CD14-positive monocyte (primary cell): ENCODE results near the gene KIDINS220. TPM values are rescaled to one million over a fixed set of nuclear protein-coding genes. Genes with fewer than 3 reads are reported as not detected.

Source experiments
- DNase-seq, 3 donors: peaks; one replicate each; pipeline ENCODE4 v3.0.0-alpha.2; 2011 to 2022
- H2AFZ ChIP-seq: 2 replicates; pipeline ENCODE4 v1.6.0; 2012; ENCODE audit warnings: mild to moderate bottlenecking, low read depth, low read length, inconsistent platforms; ENCODE audit not compliant: insufficient read depth, poor library complexity, severe bottlenecking
- H3K27ac ChIP-seq, 2 donors: 1 replicate in 1 of 2; 2 replicates in 1 of 2; pipeline ENCODE4 v1.5.1; 2012 to 2013; ENCODE audit warnings: low read length in 2 of 2, control low read depth in 1 of 2, inconsistent platforms in 1 of 2, low read depth in 1 of 2, mild to moderate bottlenecking in 1 of 2
- H3K27me3 ChIP-seq, 2 donors: one replicate each; pipeline versions ENCODE4 v1.6.0 to v1.6.1; 2011 to 2013; ENCODE audit warnings: low read length in 2 of 2; ENCODE audit not compliant: control insufficient read depth in 2 of 2, insufficient read depth in 2 of 2
- H3K36me3 ChIP-seq, 2 donors: replicated peaks in 1 of 2; 1 replicate in 1 of 2; 2 replicates in 1 of 2; pipeline versions ENCODE4 v1.5.1 to v1.6.1; 2012 to 2013; ENCODE audit warnings: low read length in 2 of 2, control low read depth in 1 of 2, inconsistent platforms in 1 of 2, mild to moderate bottlenecking in 1 of 2; ENCODE audit not compliant: insufficient read depth in 2 of 2, control insufficient read depth in 1 of 2
- H3K4me1 ChIP-seq, 2 donors: 1 replicate in 1 of 2; 2 replicates in 1 of 2; pipeline versions ENCODE4 v1.5.1 to v1.6.1; 2012 to 2013; ENCODE audit warnings: low read length in 2 of 2, control low read depth in 1 of 2, inconsistent platforms in 1 of 2, mild to moderate bottlenecking in 1 of 2, moderate library complexity in 1 of 2; ENCODE audit not compliant: insufficient read depth in 2 of 2, control insufficient read depth in 1 of 2
- H3K4me2 ChIP-seq: replicated peaks from 2 replicates; pipeline ENCODE3; 2012; ENCODE audit warnings: low read length, moderate library complexity, mild to moderate bottlenecking; ENCODE audit not compliant: poor library complexity, severe bottlenecking; ENCODE audit errors: extremely low read depth
- H3K4me3 ChIP-seq, 3 experiments: fragments of 200-600 bp in 1 of 3; sonication (generic) in 1 of 3; replicated peaks in 1 of 3; 1 replicate in 2 of 3; 2 replicates in 1 of 3; pipeline ENCODE4 v1.5.1; 2011 to 2013; ENCODE audit warnings: low read length in 3 of 3, mild to moderate bottlenecking in 3 of 3, control low read depth in 2 of 3, low read depth in 2 of 3, inconsistent platforms in 1 of 3, moderate library complexity in 1 of 3
- H3K79me2 ChIP-seq: 2 replicates; pipeline ENCODE4 v1.6.0; 2012; ENCODE audit warnings: mild to moderate bottlenecking, control low read depth, inconsistent platforms, low read length, moderate library complexity; ENCODE audit not compliant: insufficient read depth
- H3K9ac ChIP-seq: 2 replicates; pipeline ENCODE4 v1.6.0; 2017; ENCODE audit warnings: low read length, mild to moderate bottlenecking; ENCODE audit not compliant: insufficient read depth, poor library complexity, severe bottlenecking
- H3K9me3 ChIP-seq, 2 donors: replicated peaks in 1 of 2; 1 replicate in 1 of 2; 2 replicates in 1 of 2; pipeline versions ENCODE4 v1.5.1 to v1.6.1; 2012 to 2013; ENCODE audit warnings: low read length in 2 of 2, control low read depth in 1 of 2; ENCODE audit not compliant: control insufficient read depth in 1 of 2, insufficient read depth in 1 of 2
- H4K20me1 ChIP-seq: 2 replicates; pipeline ENCODE4 v1.6.0; 2012; ENCODE audit warnings: mild to moderate bottlenecking, low read length, control low read depth, moderate library complexity; ENCODE audit not compliant: insufficient read depth
- H3K27ac Mint-ChIP-seq, 7 donors: one replicate each; pipeline ENCODE4 v1.8.0; 2020; ENCODE audit warnings: mild to moderate bottlenecking in 7 of 7, mixed read lengths in 7 of 7, moderate library complexity in 6 of 7, inconsistent platforms in 2 of 7
- H3K27me3 Mint-ChIP-seq, 3 donors: one replicate each; pipeline ENCODE4 v1.8.0; 2021 to 2022; ENCODE audit warnings: low read depth in 3 of 3, mild to moderate bottlenecking in 3 of 3, mixed read lengths in 3 of 3, moderate library complexity in 3 of 3, inconsistent platforms in 1 of 3
- H3K36me3 Mint-ChIP-seq, 2 donors: one replicate each; pipeline ENCODE4 v1.8.0; 2020; ENCODE audit warnings: mixed read lengths in 2 of 2, inconsistent platforms in 1 of 2, mild to moderate bottlenecking in 1 of 2
- H3K4me1 Mint-ChIP-seq: one replicate; pipeline ENCODE4 v1.8.0; 2020; ENCODE audit warnings: mild to moderate bottlenecking, mixed read lengths
- H3K4me3 Mint-ChIP-seq, 2 donors: one replicate each; pipeline ENCODE4 v1.8.0; 2020; ENCODE audit warnings: mild to moderate bottlenecking in 2 of 2, mixed read lengths in 2 of 2, moderate library complexity in 1 of 2
- H3K9me3 Mint-ChIP-seq, 7 donors: one replicate each; pipeline ENCODE4 v1.8.0; 2020 to 2022; ENCODE audit warnings: mixed read lengths in 7 of 7, mild to moderate bottlenecking in 6 of 7, moderate library complexity in 6 of 7, inconsistent platforms in 2 of 7
- WGBS: methylation state at CpG from one replicate; pipeline ENCODE4 v1.1.5; 2013; ENCODE audit warnings: missing lambda C conversion rate; ENCODE audit not compliant: insufficient coverage; 5-methylcytosine and 5-hydroxymethylcytosine counted together
- intact Hi-C, 2 donors: fragments of 100-400 bp; cut with micrococcal nuclease; formaldehyde crosslinking; loops; one replicate each; pipeline versions ENCODE4 v1.15.0 to v1.15.1; 2023
- polyA plus RNA-seq, 3 donors: library from polyadenylated mRNA; depleted of rRNA in 1 of 3; unstranded in 2 of 3; stranded (reverse) in 1 of 3; fragments of 300-500 nt in 2 of 3; fragments of >200 nt in 1 of 3; fragmentation: Illumina TruSeq in 2 of 3; gene quantifications; 1 replicate in 2 of 3; 2 replicates in 1 of 3; pipeline ENCODE4 v1.2.3, GENCODE V29; 2012 to 2021
- TF ChIP-seq, protein P1 (sequence below): fragments of 200-600 bp; IDR thresholded peaks from one replicate; pipeline ENCODE4 v1.8.0; 2022; ENCODE audit warnings: antibody characterized with exemption, mild to moderate bottlenecking

Gene KIDINS220
- polyA plus RNA-seq, 3 donors, result 12.1 to 26.7 (median 26.3) TPM

DNA sequence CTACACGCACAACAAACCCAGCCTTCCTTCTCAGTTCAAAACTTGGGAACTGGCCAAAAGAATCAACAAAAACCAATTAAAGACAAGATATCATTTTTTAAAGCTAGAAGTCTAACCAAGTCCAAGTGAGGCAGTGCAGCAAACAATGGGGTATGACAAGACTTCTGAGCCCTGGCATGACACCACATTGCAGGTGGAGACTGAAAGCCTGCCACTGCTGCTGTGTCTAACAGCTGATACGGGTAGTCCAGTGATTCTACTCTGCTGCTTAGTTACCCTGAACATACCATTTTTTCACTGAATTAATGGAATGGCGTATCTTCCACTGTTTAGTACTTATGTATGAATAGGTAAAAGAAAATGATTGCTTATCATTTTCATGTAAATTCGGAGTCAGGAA, 47.4 kb upstream of the KIDINS220 start:
- WGBS, result no CpG with 5 or more reads among the region's 4 CpGs
- TF ChIP-seq, protein P1, sequence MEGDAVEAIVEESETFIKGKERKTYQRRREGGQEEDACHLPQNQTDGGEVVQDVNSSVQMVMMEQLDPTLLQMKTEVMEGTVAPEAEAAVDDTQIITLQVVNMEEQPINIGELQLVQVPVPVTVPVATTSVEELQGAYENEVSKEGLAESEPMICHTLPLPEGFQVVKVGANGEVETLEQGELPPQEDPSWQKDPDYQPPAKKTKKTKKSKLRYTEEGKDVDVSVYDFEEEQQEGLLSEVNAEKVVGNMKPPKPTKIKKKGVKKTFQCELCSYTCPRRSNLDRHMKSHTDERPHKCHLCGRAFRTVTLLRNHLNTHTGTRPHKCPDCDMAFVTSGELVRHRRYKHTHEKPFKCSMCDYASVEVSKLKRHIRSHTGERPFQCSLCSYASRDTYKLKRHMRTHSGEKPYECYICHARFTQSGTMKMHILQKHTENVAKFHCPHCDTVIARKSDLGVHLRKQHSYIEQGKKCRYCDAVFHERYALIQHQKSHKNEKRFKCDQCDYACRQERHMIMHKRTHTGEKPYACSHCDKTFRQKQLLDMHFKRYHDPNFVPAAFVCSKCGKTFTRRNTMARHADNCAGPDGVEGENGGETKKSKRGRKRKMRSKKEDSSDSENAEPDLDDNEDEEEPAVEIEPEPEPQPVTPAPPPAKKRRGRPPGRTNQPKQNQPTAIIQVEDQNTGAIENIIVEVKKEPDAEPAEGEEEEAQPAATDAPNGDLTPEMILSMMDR, result no peak
- H3K4me1 Mint-ChIP-seq, result no peaks in the 10 kb centered on the region

DNA sequence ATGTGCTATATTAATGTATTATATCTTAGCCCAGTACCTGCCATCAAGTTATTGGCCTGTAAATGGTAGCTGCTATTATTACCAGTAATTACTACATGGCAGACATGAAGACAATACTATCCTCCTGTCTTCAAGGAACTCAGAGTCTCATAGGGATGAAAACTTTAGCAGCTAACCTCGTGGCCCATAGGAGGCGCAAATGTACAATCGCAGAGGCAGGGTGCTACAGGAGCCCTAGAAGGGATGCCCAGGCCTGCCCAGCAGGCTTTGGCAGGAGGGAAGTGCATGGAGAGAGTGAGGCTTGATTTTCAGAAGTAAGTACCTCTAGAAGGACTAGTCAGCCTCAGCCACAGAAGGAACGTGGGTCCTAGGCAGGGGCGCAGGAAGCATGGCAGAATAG, 44.7 kb upstream of the KIDINS220 start:
- Mint-ChIP-seq H3K9me3 (peaks cover 0 to 4% (median 0%) of the 10 kb centered on the region in 7 donors), H3K4me3 (no peak overlapping the region), H3K27ac (no peak overlapping the region), H3K4me1 (no peaks in the 10 kb centered on the region), H3K27me3 (peaks cover 0 to 1% (median 0%) of the 10 kb centered on the region in 3 donors), H3K36me3 (peaks cover 39 to 47% of the 10 kb centered on the region in 2 donors)
- no peaks in the 10 kb centered on the region for H3K79me2 ChIP-seq
- TF ChIP-seq, protein P1, result no peak
- H3K4me1 ChIP-seq, result no peaks in the 10 kb centered on the region
- no peaks in the 10 kb centered on the region for H3K27me3 ChIP-seq
- H4K20me1 ChIP-seq, result no peaks in the 10 kb centered on the region
- intact Hi-C loops, result no loop called here
- H3K9me3 ChIP-seq, result no peaks in the 10 kb centered on the region
- H3K4me3 ChIP-seq, result no peak overlapping the region
- H3K9ac ChIP-seq, result no peak overlapping the region
- no peak overlapping the region for H3K27ac ChIP-seq
- WGBS, result 100% methylated on average over 2 of the region's 5 CpGs
- no peak for DNase-seq
- H3K4me2 ChIP-seq, result no peak overlapping the region
- no peak overlapping the region for H2AFZ ChIP-seq
- H3K36me3 ChIP-seq, result peaks cover 18 to 29% of the 10 kb centered on the region in 2 donors

More for the DNA sequence above, 47.4 kb upstream of the KIDINS220 start:
- Histone ChIP-seq H3K4me2 (no peak overlapping the region), H3K9ac (no peak overlapping the region), H2AFZ (no peak overlapping the region), H3K4me1 (no peaks in the 10 kb centered on the region), H3K9me3 (no peaks in the 10 kb centered on the region), H4K20me1 (no peaks in the 10 kb centered on the region), H3K36me3 (peaks cover 10 to 13% of the 10 kb centered on the region in 2 donors), H3K27ac (no peak overlapping the region), H3K27me3 (no peaks in the 10 kb centered on the region), H3K79me2 (no peaks in the 10 kb centered on the region), H3K4me3 (no peak overlapping the region)
- Mint-ChIP-seq H3K27me3 (peaks cover 0 to 2% (median 1%) of the 10 kb centered on the region in 3 donors), H3K36me3 (peaks cover 37 to 39% of the 10 kb centered on the region in 2 donors), H3K9me3 (peaks cover 0 to 4% (median 0%) of the 10 kb centered on the region in 7 donors), H3K4me3 (no peak overlapping the region), H3K27ac (no peak overlapping the region)
- intact Hi-C loops, result no loop called here
- no peak for DNase-seq
